HepG2 (cell line): ENCODE data around the gene PTGDS. TPM values are rescaled to one million over a fixed set of nuclear protein-coding genes. Genes with fewer than 3 reads are reported as not detected.

Experiments used
- BCL6 ChIP-seq: IDR thresholded peaks from 2 replicates; pipeline ENCODE4 v1.6.1; 2016; ENCODE audit warnings: missing genetic modification reagents, missing compliant biosample characterization
- FOXK2 ChIP-seq: fragments of 450-650 bp; IDR thresholded peaks from 2 replicates; pipeline ENCODE4 v1.6.1; 2016
- KDM2A ChIP-seq: sonication (generic); formaldehyde crosslinking; IDR thresholded peaks from 2 replicates; pipeline ENCODE4 v1.4.0; 2020; ENCODE audit warnings: low read depth, missing genetic modification reagents, borderline replicate concordance
- MATR3 ChIP-seq: sonication (generic); formaldehyde crosslinking; IDR thresholded peaks from 2 replicates; pipeline ENCODE4 v1.4.0; 2020; ENCODE audit warnings: missing genetic modification reagents
- MAZ ChIP-seq, 2 experiments: sonication (generic) in 1 of 2; formaldehyde crosslinking in 1 of 2; IDR thresholded peaks; 2 replicates each; pipeline versions ENCODE4 v1.5.0 to v1.6.1; 2012 to 2020; ENCODE audit warnings: low read depth in 2 of 2, mild to moderate bottlenecking in 2 of 2, borderline replicate concordance in 1 of 2, improper control_type of control experiment in 1 of 2, low read length in 1 of 2, missing genetic modification reagents in 1 of 2, moderate library complexity in 1 of 2
- NFE2L1 ChIP-seq: sonication (generic); formaldehyde crosslinking; IDR thresholded peaks from 2 replicates; pipeline ENCODE4 v1.4.0; 2020; ENCODE audit warnings: missing genetic modification reagents, mild to moderate bottlenecking, borderline replicate concordance
- NR2C2 ChIP-seq: sonication (generic); formaldehyde crosslinking; IDR thresholded peaks from 2 replicates; pipeline ENCODE4 v1.4.0; 2020; ENCODE audit warnings: missing genetic modification reagents, mild to moderate bottlenecking, moderate library complexity, borderline replicate concordance
- NR2F6 ChIP-seq, 2 experiments: IDR thresholded peaks; 2 replicates each; pipeline ENCODE4 v1.6.1; 2016; ENCODE audit warnings: antibody characterized with exemption in 1 of 2, mild to moderate bottlenecking in 1 of 2
- PHF5A ChIP-seq: IDR thresholded peaks from one replicate; pipeline ENCODE4 v1.6.1; 2018; ENCODE audit warnings: low read depth, missing genetic modification reagents; ENCODE audit not compliant: unreplicated experiment
- SCMH1 ChIP-seq: sonication (generic); formaldehyde crosslinking; IDR thresholded peaks from 2 replicates; pipeline ENCODE4 v1.9.0; 2021; ENCODE audit warnings: missing genetic modification reagents, mild to moderate bottlenecking, borderline replicate concordance
- SRSF4 ChIP-seq: fragments of 200-400 bp; formaldehyde crosslinking; IDR thresholded peaks from one replicate; pipeline ENCODE4 v1.6.1; 2018; ENCODE audit warnings: mild to moderate bottlenecking, low read depth, low read length, moderate library complexity; ENCODE audit not compliant: poor library complexity, severe bottlenecking
- TAF15 ChIP-seq: fragments of 200-400 bp; formaldehyde crosslinking; IDR thresholded peaks from one replicate; pipeline ENCODE4 v1.6.1; 2018; ENCODE audit warnings: mild to moderate bottlenecking, low read depth, low read length; ENCODE audit not compliant: poor library complexity, severe bottlenecking
- TBX3 ChIP-seq: fragments of 450-650 bp; IDR thresholded peaks from 2 replicates; pipeline ENCODE4 v1.6.1; 2017; ENCODE audit warnings: antibody characterized with exemption, mild to moderate bottlenecking, inconsistent platforms, borderline replicate concordance
- ZBTB1 ChIP-seq: sonication (generic); formaldehyde crosslinking; IDR thresholded peaks from 2 replicates; pipeline ENCODE4 v1.4.0; 2020; ENCODE audit warnings: missing genetic modification reagents, borderline replicate concordance
- ZIK1 ChIP-seq: sonication (generic); formaldehyde crosslinking; IDR thresholded peaks from 2 replicates; pipeline ENCODE4 v1.5.0; 2020; ENCODE audit warnings: mild to moderate bottlenecking, low read depth, missing genetic modification reagents, borderline replicate concordance
- ZNF101 ChIP-seq: sonication (generic); formaldehyde crosslinking; IDR thresholded peaks from 2 replicates; pipeline ENCODE4 v1.4.0; 2020; ENCODE audit warnings: mild to moderate bottlenecking, low read depth, missing genetic modification reagents, borderline replicate concordance
- ZNF251 ChIP-seq: sonication (generic); formaldehyde crosslinking; IDR thresholded peaks from 2 replicates; pipeline ENCODE4 v1.9.0; 2021; ENCODE audit warnings: mild to moderate bottlenecking, missing genetic modification reagents
- ZNF501 ChIP-seq: sonication (generic); formaldehyde crosslinking; IDR thresholded peaks from 2 replicates; pipeline ENCODE4 v1.5.1; 2020; ENCODE audit warnings: mild to moderate bottlenecking, moderate library complexity, missing genetic modification reagents
- ZNF547 ChIP-seq: sonication (generic); formaldehyde crosslinking; IDR thresholded peaks from 2 replicates; pipeline ENCODE4 v1.5.1; 2020; ENCODE audit warnings: mild to moderate bottlenecking, missing genetic modification reagents
- ZNF737 ChIP-seq: sonication (generic); formaldehyde crosslinking; IDR thresholded peaks from 2 replicates; pipeline ENCODE4 v1.5.0; 2020; ENCODE audit warnings: missing genetic modification reagents, mild to moderate bottlenecking, borderline replicate concordance
- polyA plus RNA-seq, 8 experiments: library from polyadenylated mRNA; depleted of rRNA in 3 of 8; stranded (reverse) in 7 of 8; unstranded in 1 of 8; fragments of >200 nt; fragmentation: Illumina TruSeq in 4 of 8; extraction: Trizol in 4 of 8; gene quantifications; 2 replicates each; pipeline versions ENCODE4 v1.2.1 to v1.2.3, GENCODE V29; 2011 to 2016; ENCODE audit warnings: low read depth in 4 of 8, missing spikeins in 1 of 8, mixed read lengths in 1 of 8; ENCODE audit not compliant: insufficient read depth in 1 of 8
- total RNA-seq, 5 experiments: library from RNA; depleted of rRNA; stranded (reverse); fragments of >200 nt; fragmentation: Illumina TruSeq; extraction: Trizol; gene quantifications; 2 replicates each; pipeline ENCODE4 v1.2.3, GENCODE V29; 2016; ENCODE audit warnings: low read depth in 1 of 5
- TF ChIP-seq, protein P1 (sequence below): sonication (generic); formaldehyde crosslinking; IDR thresholded peaks from 2 replicates; pipeline ENCODE4 v1.9.0; 2022; ENCODE audit warnings: low read depth, missing genetic modification reagents
- TF ChIP-seq, protein P2 (sequence below): sonication (generic); IDR thresholded peaks from 2 replicates; pipeline ENCODE4 v1.6.1; 2016; ENCODE audit warnings: low read depth, borderline replicate concordance
- TF ChIP-seq, protein P3 (sequence below): sonication (generic); formaldehyde crosslinking; IDR thresholded peaks from 2 replicates; pipeline ENCODE4 v1.5.0; 2020; ENCODE audit warnings: missing genetic modification reagents, mild to moderate bottlenecking, borderline replicate concordance

PTGDS gene
- total and polyA plus RNA-seq, 2 of the 13 experiments (the other 11 are each of a cell fraction or from before 2014, with no cell fraction given): 0.33 to 0.50 TPM

DNA sequence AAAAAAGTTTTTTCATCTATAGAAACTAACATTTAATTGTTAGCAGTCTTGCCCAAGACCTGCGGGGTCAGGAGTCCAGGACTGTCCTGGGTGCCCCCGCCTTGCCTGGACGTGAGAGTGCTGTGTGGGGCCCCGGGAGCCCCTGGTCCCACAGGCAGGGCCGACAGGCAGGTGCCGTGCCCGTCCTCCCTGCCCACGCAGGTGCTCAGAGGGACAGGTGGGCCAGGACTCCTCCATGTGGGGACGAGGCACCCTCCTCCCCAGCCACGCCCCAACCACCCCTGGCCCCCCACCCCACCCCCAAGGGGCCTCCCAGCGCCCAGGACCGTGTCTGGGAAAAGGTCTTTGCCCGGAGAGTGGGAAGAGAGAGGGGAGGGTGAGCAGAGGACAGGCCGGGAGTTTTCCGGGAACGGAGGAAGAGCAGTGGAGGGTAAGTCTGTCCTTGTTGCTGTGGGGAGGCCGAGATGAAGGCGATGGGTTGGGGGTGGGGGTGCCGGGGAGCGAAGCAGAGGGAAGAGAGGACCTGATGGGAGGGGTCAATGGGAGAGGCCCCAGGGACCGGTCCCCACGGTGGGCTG, 28.0 kb upstream of the PTGDS start (continued):
- TF ChIP-seq TBX3 (no peak), SRSF4 (no peak), SCMH1 (CRISPR knock-in tag) (no peak), ZNF101 (CRISPR knock-in tag) (no peak), ZNF737 (no peak), ZNF547 (no peak), NFE2L1 (CRISPR knock-in tag) (no peak), BCL6 (CRISPR knock-in tag) (no peak), MATR3 (no peak), MAZ (IDR thresholded peaks at IDR 0.05; ENCODE audit: borderline replicate concordance, low read depth, low read length) (no peak), MAZ (CRISPR knock-in tag; IDR thresholded peaks at IDR 0.05; ENCODE audit: low read depth) (0 out of 2 replicates have a peak, but pooled peaks have one; percentile 19), ZBTB1 (no peak), ZIK1 (no peak), NR2C2 (CRISPR knock-in tag) (peak; percentile 24; the same call in 1 of the 2 replicates), ZNF501 (CRISPR knock-in tag) (no peak), NR2F6 (IDR thresholded peaks at IDR 0.05) (no peak), NR2F6 (CRISPR knock-in tag; IDR thresholded peaks at IDR 0.05) (no peak), TAF15 (no peak), ZNF251 (no peak), FOXK2 (no peak), PHF5A (CRISPR knock-in tag) (no peak), KDM2A (no peak)
- TF ChIP-seq, protein P1, sequence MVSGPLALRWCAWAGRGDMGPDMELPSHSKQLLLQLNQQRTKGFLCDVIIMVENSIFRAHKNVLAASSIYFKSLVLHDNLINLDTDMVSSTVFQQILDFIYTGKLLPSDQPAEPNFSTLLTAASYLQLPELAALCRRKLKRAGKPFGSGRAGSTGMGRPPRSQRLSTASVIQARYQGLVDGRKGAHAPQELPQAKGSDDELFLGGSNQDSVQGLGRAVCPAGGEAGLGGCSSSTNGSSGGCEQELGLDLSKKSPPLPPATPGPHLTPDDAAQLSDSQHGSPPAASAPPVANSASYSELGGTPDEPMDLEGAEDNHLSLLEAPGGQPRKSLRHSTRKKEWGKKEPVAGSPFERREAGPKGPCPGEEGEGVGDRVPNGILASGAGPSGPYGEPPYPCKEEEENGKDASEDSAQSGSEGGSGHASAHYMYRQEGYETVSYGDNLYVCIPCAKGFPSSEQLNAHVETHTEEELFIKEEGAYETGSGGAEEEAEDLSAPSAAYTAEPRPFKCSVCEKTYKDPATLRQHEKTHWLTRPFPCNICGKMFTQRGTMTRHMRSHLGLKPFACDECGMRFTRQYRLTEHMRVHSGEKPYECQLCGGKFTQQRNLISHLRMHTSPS (CRISPR knock-in tag): no peak
- TF ChIP-seq, protein P2, sequence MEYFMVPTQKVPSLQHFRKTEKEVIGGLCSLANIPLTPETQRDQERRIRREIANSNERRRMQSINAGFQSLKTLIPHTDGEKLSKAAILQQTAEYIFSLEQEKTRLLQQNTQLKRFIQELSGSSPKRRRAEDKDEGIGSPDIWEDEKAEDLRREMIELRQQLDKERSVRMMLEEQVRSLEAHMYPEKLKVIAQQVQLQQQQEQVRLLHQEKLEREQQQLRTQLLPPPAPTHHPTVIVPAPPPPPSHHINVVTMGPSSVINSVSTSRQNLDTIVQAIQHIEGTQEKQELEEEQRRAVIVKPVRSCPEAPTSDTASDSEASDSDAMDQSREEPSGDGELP: no peak; the same call in 1 of the 2 replicates
- TF ChIP-seq, protein P3, sequence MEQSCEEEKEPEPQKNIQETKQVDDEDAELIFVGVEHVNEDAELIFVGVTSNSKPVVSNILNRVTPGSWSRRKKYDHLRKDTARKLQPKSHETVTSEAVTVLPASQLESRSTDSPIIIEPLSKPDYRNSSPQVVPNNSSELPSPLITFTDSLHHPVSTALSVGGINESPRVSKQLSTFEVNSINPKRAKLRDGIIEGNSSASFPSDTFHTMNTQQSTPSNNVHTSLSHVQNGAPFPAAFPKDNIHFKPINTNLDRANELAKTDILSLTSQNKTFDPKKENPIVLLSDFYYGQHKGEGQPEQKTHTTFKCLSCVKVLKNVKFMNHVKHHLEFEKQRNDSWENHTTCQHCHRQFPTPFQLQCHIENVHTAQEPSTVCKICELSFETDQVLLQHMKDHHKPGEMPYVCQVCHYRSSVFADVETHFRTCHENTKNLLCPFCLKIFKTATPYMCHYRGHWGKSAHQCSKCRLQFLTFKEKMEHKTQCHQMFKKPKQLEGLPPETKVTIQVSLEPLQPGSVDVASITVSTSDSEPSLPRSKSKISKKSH (CRISPR knock-in tag): no peak
